GM21367 (cell line): ENCODE data around the gene C12orf75.

Experiments
- ATAC-seq: cut with Tn5 transposase; IDR thresholded peaks from one replicate; pipeline ENCODE4 v1.9.1; 2021; ENCODE audit not compliant: unreplicated experiment

C12orf75 gene

DNA sequence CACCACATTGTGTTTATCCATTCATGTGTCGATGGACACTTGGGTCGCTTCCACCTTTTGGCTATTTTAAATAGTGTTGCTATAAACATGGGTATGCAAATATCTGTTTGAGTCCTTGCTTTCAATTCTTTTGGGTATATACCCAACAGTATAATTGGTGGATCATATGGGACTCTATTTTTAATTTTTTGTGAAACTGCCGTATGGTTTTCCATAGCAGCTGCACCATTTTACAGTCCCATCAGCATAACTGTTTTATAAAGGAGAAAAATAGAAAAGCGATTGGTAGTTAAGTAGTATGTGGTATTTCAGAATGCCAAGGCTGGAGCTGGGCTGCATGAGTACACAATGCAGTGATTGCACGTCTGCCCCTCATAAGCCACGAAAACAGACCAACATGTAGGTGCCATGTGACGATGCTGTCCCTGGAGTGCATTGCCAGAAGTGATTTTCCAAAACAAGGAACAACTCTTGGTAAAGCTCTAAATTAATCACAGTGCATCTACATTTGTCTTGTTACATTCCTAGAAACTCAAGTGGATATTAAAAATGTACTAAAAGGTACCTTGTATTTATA lies 83.5 kb downstream of the C12orf75 start:
- ATAC-seq = no peak

DNA sequence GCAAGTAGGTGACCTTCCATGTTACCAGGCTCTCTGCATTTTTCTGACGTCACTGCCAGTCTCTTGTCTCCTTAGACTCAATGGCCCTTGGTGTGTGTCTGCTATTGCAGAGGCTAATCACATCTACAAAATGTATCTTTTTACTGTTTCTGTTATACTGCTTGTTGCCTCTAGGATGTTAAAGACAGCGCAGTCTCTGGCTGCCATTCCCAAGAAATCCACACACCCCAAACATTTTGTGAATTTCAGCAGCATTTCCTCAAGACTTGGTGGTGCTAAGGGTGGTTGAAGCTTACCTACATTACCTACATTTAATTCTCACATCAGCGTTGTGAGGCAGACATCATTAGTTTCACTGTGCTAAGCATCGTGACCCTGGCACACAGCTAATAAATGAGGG lies 87.2 kb downstream of the C12orf75 start:
- ATAC-seq = no peak

DNA sequence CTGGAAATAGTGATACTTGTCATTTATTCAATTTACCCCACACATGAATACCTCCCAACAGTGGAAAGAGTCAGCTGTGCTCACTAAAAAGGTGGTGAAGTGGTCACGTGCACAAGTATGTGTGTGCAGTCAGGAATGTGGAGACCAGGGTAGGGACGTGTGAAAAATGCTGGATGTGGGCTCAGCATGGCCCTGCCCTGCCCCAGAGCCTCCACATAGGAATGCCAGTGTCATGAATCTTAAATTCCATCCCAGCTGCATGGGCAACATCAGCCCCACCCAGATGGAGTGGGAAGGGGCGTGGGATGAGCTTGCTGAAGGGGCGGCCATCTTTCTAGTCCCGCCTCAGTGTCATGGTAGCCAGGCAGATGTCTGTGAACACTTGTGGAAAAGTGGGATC lies 87.7 kb downstream of the C12orf75 start:
- no peak for ATAC-seq

DNA sequence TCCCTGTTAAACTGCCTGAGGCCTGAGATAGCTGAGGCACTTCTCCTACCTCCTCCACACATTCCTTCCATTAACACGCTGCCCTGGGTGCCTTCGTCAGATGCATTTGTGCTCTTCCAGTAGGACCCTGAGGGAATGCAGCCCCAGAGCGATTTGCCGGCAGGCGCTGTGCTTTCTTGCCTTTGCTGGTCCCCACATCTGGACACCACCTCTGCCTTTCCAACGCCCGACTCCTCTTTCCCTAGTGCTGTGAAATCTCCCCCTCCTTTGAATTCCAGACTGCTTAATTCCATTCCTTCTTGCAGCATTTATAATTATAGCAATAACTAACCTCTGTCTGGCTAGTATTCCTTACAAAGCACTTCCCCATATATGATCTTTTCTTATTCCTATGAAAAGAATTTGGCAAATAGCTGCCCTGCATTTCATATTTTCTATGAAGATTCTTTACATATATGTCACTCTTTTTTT lies 88.4 kb downstream of the C12orf75 start:
- ATAC-seq = no peak

DNA sequence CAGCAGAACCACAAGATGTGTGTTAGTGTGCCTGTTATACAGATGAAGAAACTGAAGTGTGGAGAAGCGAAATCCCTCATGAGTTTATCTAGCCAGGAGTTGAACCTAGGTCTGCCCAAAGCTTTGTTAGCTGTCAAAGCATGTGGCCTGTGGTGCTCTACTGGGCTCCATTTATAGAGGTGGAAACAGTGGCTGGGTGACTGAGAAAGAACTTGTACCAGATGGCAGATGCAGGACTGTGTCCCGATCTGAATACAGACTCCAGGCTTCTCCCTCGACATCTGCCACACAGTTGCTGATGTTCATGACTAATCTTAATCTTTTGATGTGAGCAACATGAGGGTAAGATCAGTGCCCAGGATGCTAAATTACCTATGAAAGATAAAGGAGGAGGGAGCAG lies 89.1 kb downstream of the C12orf75 start:
- no peak for ATAC-seq

DNA sequence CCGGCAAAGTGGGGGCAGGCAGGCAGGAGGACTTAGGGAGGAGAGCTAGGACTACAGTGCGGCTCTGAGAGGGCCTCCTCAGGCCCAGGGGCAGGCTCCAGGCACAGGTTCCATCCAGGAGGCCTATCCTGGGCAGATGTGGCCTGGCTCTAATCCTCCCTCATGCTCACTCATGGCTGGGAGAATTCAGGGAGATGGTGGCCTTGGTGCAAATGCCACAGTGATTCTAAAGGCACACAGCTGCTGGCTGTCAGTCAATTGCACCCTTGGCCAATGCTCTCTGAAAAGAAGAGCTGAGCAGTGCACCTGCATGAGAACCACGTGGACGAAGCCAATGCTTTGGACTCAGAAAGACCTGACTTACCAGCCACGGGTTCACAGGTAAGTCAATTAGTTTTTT lies 89.6 kb downstream of the C12orf75 start:
- no peak for ATAC-seq

DNA sequence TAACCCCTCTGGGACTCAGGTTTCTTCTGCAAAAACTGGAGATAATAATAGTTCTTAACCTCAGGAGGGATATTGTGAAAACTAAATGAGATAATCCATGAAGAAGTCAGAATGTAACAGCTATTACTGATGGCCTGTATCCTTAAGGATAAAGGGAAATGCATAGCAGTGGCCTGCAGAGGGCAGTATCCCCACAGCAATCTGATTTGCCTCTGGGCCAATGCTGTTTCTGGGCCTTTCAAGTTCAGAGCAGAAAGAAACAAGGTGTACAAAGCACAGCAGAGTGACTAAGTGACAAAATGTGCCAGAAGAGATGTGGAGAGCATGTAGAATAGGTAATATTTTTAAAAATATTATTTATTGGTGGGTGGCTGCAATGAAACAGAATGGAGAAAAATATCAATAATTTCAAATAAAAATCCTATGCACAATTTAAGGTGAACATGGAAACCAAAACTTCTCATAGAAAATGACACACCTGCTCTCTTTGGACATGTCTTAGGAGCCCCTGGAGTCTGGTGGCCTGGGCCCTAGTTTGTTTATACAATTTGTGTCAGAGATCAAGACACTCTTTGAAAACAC lies 90.3 kb downstream of the C12orf75 start:
- ATAC-seq = no peak
